Measurements from ENCODE around the gene PLXND1.

The PLXND1 gene

GRCh38 chr3:129564981-129565644 lies 41.4 kb downstream of the PLXND1 start:
- DNase-seq (ENCODE audit: low spot score) = no peak

GRCh38 chr3:129563850-129564535 lies 42.5 kb downstream of the PLXND1 start:
- DNase-seq (ENCODE audit: low spot score) = no peak

DNA sequence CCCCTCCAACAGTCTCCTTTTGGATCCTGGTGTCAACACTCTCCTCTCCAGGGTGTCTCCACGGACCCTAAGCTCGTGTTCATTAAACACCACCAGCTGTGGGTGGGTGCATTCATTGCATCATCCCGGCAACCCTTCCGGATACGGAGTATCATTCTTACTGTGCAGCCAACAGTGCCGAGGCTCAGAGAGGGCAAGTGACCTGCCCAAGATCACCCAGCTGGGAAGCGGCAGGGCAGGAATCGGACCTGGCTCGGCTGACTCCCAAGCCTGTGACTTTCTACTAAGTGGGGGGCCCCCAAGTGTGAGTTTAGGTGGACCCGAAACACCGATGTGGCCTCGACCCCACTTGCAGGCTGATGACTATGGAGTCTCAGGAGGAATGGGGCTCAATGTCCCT lies 43.1 kb downstream of the PLXND1 start:
- DNase-seq (ENCODE audit: low spot score) = no peak

- no peak for DNase-seq (ENCODE audit: low spot score)
Observed at GRCh38 chr3:129562803-129563202, 43.7 kb downstream of the PLXND1 start.

DNA sequence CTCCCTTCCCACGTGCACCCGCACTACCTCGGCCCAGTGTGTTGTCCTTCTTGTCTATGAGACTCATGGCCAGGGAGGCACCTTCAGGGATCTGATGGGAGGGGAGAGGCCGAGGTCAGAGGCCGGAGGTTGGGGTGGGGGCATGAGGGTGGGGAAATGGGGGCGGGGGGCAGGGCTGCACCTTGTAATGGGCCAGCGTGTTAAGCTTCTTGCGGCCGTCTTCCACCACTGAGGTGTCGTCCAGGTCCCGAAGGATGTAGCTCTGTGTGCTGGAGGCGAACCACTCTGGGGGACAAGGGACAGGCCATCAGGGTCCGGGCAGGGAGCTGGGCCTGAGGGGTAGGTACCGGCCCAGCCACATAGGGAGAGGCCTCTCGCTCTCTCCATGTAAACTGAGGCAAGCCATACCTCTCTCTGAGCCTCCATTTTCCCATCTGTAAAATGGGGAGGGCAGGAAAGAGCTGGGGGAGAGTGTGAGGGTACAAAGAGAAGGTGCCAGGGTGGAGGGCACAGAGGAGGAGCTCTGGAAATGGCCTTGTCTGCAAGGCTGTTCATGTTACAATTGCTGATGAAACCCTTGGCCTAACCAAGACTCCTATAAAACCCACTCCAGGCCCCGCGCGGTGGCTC lies 44.7 kb downstream of the PLXND1 start:
- no peak for DNase-seq (ENCODE audit: low spot score)

DNA sequence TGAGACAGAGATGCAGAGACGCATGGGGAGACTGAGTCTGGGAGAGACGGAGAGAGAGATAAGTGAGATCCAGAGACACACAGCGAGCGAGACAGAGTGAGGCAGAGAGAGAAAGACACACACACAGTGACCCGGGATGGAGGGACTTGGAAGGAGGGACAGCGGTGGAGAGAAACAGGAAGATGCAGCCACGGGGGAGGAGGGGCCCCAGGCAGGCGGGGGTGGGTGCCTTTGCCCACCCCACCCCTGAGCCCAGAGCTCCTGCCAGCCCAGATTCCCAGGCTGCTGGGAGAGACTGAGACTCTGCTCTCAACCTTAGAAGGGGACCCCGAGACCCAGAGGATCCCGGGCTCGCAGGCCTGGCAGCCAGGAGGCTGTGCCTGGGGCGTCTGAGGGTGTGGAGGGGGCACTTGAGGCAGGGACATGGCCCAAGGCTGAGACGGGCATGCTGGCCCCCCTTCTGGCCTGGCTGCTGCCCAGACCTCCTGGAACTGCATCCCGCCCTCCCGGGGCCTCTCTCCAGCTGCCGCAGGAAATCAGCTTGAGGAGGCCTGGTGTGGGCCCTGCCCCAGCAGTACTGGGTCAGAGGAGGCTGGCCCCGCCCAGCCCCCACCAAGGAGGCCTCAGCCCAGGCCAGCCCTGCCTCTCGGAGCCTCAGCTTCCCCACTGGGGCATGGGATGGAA lies 45.4 kb downstream of the PLXND1 start:
- DNase-seq (ENCODE audit: low spot score) = no peak

DNA sequence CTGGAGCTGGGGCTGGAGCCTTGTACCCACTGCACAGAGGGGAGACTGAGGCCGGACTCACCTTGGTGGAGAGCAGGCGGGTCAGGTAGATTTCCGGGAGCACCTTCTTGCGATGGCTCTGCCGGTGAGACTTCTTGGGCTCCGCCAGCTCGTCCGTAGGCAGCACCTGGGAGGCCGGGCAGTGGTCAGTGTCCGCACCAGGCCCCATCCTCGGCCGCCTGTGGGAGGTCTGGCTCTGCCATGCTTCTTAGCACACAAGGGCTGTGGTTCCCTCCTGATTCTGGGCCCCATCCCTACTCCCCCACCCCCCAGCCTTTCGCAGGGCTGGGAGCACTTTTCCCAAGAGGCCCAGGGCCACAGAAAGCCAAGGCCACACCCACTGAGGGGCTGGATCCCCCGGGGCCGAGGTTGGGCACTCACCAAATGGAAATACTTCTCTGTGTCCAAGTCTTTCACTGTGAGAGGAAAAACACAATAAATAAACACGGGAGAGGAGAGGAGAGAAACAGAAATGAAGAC lies 46.1 kb downstream of the PLXND1 start:
- no peak for DNase-seq (ENCODE audit: low spot score)

- DNase-seq (ENCODE audit: low spot score) = no peak
Observed at GRCh38 chr3:129559565-129560079, 46.9 kb downstream of the PLXND1 start.

DNA sequence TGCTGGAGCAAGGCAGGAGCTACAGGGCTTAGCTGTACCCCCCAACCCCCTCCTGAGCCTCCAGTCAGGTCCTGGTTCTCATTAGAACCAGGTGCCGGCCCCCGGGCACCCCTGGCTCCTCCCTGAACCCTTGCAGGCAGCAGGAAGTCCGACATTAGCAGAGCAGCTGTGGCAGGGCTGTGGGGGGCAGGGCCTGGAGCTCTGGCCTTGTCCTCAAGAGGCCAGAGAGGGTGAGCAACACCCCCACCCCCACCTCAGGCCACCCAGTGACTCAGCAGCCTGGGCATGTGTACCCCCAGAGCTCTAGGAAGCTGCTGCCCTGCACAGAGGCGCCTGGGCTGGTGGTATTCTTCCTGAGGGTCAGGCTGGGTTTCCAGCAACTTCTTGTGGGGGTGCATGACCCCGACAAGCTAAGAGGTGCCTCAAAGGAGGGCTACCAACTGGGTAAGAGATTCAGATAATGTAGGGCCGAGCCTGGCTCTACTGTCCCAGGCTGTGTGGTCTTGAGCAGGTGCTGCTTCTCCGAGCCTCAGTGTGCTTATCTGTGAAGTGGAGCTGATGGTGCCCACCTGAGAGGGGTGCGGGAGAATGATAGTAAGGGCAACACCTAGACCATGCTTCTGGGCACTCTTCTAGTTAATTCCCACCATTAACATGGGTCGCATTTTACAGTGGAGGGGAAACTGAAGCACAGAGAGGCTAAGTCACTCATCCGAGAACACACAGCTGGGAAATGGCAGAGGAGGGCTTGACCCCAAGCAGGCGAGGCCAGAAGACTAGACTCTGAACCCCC lies 47.5 kb downstream of the PLXND1 start:
- DNase-seq (ENCODE audit: low spot score) = no peak

DNA sequence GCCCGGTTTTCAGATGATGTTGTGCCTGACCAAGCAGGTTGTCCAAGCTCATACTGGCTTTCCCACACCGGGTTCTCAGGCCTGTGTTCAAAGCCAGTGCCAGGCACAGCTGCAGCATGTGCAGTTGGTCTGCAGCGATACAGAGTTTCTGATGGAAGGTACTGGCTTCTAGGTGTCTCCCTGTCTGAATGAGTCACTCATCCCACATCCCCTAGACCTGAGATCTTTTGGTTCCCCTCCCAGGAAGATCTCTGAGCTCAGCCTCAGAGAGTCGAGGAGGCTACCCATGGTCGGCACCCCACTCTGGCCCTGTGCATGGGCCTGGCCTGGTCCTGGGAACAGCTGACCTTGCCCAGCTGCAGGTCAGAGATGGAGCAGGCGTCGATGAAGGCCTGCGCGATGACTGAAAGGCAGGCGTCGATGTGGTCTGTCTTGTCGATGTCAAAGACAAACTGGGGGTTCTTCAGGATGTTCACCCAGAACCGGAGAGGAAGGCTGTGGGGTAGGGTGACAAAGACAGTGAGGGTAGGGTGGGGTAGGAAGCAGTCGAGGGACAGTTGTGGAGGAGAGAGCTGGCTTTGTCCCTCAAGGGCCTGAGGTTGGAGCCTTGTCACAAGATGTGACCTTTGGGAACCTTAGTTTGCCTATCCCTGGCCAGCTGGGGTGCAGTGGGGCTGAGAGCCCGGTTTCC lies 48.2 kb downstream of the PLXND1 start:
- DNase-seq (ENCODE audit: low spot score) = no peak

GRCh38 chr3:129557548-129557894 lies 49.0 kb downstream of the PLXND1 start:
- DNase-seq (ENCODE audit: low spot score) = no peak

GRCh38 chr3:129556890-129557547 lies 49.5 kb downstream of the PLXND1 start:
- DNase-seq (ENCODE audit: low spot score) = no peak

DNA sequence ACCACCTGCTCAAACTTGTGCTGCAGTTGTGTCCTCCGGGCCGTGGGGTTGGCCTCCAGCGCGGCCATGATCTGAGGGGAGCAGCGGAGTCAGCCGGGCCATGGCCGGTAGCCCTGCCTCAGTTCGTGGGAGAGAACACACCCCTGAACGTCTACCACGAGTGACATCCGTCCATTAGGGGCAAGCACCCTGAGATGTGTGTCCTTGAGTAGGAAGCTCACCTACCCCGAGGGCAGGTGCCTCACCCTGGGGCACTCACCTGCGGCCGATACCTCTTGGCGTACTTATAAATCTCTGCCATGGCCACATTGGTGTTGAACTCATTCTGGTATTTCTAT lies 50.1 kb downstream of the PLXND1 start:
- DNase-seq (ENCODE audit: low spot score) = no peak

DNA sequence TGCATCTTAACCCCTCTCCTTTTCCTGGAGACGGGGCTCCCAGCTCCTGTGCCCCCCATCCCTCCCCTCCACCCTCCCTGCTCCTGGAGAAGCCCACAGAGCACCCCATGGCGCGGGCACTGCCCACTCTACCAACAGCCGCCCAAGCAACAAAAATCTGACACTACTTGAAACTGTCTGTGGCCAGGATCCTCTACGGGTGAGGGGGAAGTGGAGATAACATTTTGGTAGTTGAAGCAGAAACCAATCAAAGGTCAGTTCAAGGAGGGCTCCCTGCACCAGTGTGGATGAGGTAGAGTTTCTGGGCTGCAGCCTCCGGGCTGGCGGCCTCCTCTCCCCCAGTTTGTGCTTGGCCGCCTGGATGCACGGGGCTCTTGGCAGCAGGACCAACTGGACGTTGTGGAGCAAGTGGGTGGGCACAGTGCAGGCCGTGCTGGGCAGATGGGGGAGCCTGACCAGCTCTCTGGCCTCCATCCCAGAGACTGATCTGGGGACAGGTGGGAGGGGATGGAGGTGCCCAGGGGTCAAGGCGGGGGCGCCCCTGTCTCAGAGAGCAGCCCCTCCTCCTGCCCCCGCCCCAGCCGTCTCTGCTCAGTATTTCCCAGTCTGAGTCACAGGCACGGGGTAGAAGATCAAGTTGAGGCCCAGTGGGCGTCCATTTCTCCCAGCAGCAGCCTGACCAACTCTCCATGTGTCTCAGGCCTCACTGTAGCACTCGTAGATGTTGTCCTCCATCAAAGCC lies 50.7 kb downstream of the PLXND1 start:
- DNase-seq (ENCODE audit: low spot score) = no peak

GRCh38 chr3:129555153-129555550 lies 51.3 kb downstream of the PLXND1 start:
- no peak for DNase-seq (ENCODE audit: low spot score)

DNA sequence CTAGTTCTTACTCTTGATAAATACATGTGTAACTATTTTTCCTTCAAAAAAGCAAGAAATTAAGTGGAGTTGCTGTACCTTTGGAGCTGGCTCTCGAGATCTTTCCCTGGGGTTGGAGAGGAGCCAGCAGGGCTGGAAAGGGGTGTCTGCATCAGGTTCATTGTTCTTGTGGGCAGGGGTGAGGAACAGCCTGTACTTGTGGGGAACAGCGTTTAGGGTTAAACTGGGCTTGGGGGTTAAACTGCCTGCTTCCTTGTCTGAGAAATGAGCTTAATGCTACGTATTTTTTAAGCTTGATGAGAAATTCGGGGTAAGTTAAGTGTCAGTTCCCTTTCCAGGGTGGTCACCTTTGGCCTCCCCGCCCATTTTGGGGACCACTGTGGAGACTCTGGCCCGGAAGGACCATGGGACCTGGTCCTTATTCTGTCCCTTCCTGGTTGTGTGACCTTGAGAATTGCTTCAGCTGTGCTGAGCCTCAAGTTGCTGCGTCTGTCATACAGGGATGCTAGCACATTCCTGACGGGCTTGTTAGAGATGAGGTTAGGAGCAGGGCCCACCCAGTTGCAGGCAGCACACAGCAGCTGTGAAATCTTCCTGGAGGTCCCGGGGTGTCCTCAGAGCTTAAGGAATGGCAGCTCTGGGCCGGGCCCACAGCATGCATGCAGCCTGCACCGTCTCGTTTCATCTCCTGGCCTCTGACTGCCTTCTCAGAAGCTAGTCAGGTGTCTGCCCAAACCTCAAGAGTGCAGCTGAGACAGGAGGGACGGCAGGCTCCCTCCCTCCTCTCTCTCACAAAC lies 51.9 kb downstream of the PLXND1 start:
- no peak for DNase-seq (ENCODE audit: low spot score)

GRCh38 chr3:129553719-129554118 lies 52.8 kb downstream of the PLXND1 start:
- DNase-seq (ENCODE audit: low spot score) = no peak

GRCh38 chr3:129553171-129553570 lies 53.3 kb downstream of the PLXND1 start:
- no peak for DNase-seq (ENCODE audit: low spot score)
